Mucosa of rectum (tissue), 2 donors: Measurements from ENCODE around the gene AURKA.

Experiments
- H3K27ac ChIP-seq, 2 donors: one replicate each; pipeline ENCODE4 v1.7.0; 2013; ENCODE audit warnings: inconsistent platforms in 2 of 2, low read depth in 2 of 2, low read length in 2 of 2
- H3K27me3 ChIP-seq, 2 donors: one replicate each; pipeline ENCODE4 v1.7.0; 2013; ENCODE audit warnings: low read length in 2 of 2; ENCODE audit not compliant: control insufficient read depth in 2 of 2, insufficient read depth in 2 of 2
- H3K36me3 ChIP-seq, 2 donors: one replicate each; pipeline ENCODE4 v1.7.0; 2013; ENCODE audit warnings: low read length in 2 of 2; ENCODE audit not compliant: control insufficient read depth in 2 of 2, insufficient read depth in 2 of 2
- H3K4me1 ChIP-seq, 2 donors: one replicate each; pipeline ENCODE4 v1.7.0; 2013; ENCODE audit warnings: low read length in 2 of 2, mild to moderate bottlenecking in 1 of 2; ENCODE audit not compliant: control insufficient read depth in 2 of 2, insufficient read depth in 2 of 2
- H3K4me3 ChIP-seq, 2 donors: one replicate each; pipeline ENCODE4 v1.7.0; 2013; ENCODE audit warnings: low read length in 2 of 2
- H3K9ac ChIP-seq, 2 donors: one replicate each; pipeline ENCODE4 v1.7.0; 2013; ENCODE audit warnings: low read length in 2 of 2, low read depth in 1 of 2, mild to moderate bottlenecking in 1 of 2
- H3K9me3 ChIP-seq, 2 donors: one replicate each; pipeline ENCODE4 v1.7.0; 2013; ENCODE audit warnings: low read length in 2 of 2; ENCODE audit not compliant: control insufficient read depth in 2 of 2
- donor health status: healthy.
- donor health status: Normal muscosa, but diverticular disease.

AURKA gene

GRCh38 chr20:56430461-56430860, 38.4 kb upstream of the AURKA start:
- no peak overlapping the region for H3K4me3 ChIP-seq
- H3K36me3 ChIP-seq = no peaks in the 10 kb centered on the region
- H3K27me3 ChIP-seq = no peaks in the 10 kb centered on the region
- no peaks in the 10 kb centered on the region for H3K4me1 ChIP-seq
- no peak overlapping the region for H3K27ac ChIP-seq
- no peak overlapping the region for H3K9ac ChIP-seq
- H3K9me3 ChIP-seq = no peaks in the 10 kb centered on the region

- Histone ChIP-seq H3K4me3 (no peak overlapping the region), H3K9me3 (no peaks in the 10 kb centered on the region), H3K9ac (no peak overlapping the region), H3K27ac (no peak overlapping the region), H3K27me3 (no peaks in the 10 kb centered on the region), H3K4me1 (no peaks in the 10 kb centered on the region), H3K36me3 (no peaks in the 10 kb centered on the region)
Measured at GRCh38 chr20:56429941-56430340, 37.9 kb upstream of the AURKA start.

- no peak overlapping the region for H3K9ac ChIP-seq
- no peaks in the 10 kb centered on the region for H3K4me1 ChIP-seq
- no peak overlapping the region for H3K27ac ChIP-seq
- H3K4me3 ChIP-seq = no peak overlapping the region
- no peaks in the 10 kb centered on the region for H3K36me3 ChIP-seq
- H3K27me3 ChIP-seq = no peaks in the 10 kb centered on the region
- H3K9me3 ChIP-seq = no peaks in the 10 kb centered on the region
Measured at GRCh38 chr20:56429502-56429901, 37.5 kb upstream of the AURKA start.

GRCh38 chr20:56428881-56429280, 36.9 kb upstream of the AURKA start:
- no peaks in the 10 kb centered on the region for H3K36me3 ChIP-seq
- no peaks in the 10 kb centered on the region for H3K4me1 ChIP-seq
- no peaks in the 10 kb centered on the region for H3K27me3 ChIP-seq
- H3K4me3 ChIP-seq = no peak overlapping the region
- H3K27ac ChIP-seq = no peak overlapping the region
- no peak overlapping the region for H3K9ac ChIP-seq
- no peaks in the 10 kb centered on the region for H3K9me3 ChIP-seq

GRCh38 chr20:56428410-56428809, 36.4 kb upstream of the AURKA start:
- H3K36me3 ChIP-seq = no peaks in the 10 kb centered on the region
- no peak overlapping the region for H3K9ac ChIP-seq
- H3K4me3 ChIP-seq = no peak overlapping the region
- H3K27me3 ChIP-seq = no peaks in the 10 kb centered on the region
- H3K27ac ChIP-seq = no peak overlapping the region
- H3K4me1 ChIP-seq = no peaks in the 10 kb centered on the region
- H3K9me3 ChIP-seq = no peaks in the 10 kb centered on the region

GRCh38 chr20:56427797-56428196, 35.8 kb upstream of the AURKA start:
- Histone ChIP-seq H3K27ac (no peak overlapping the region), H3K9me3 (no peaks in the 10 kb centered on the region), H3K27me3 (no peaks in the 10 kb centered on the region), H3K4me3 (no peak overlapping the region), H3K36me3 (no peaks in the 10 kb centered on the region), H3K4me1 (no peaks in the 10 kb centered on the region), H3K9ac (no peak overlapping the region)

- no peak overlapping the region for H3K4me3 ChIP-seq
- no peaks in the 10 kb centered on the region for H3K36me3 ChIP-seq
- no peaks in the 10 kb centered on the region for H3K27me3 ChIP-seq
- H3K9me3 ChIP-seq = no peaks in the 10 kb centered on the region
- no peak overlapping the region for H3K9ac ChIP-seq
- H3K27ac ChIP-seq = no peak overlapping the region
- H3K4me1 ChIP-seq = no peaks in the 10 kb centered on the region
Measured at GRCh38 chr20:56426926-56427325, 34.9 kb upstream of the AURKA start.

GRCh38 chr20:56426026-56426425, 34.0 kb upstream of the AURKA start:
- H3K9ac ChIP-seq = no peak overlapping the region
- no peaks in the 10 kb centered on the region for H3K36me3 ChIP-seq
- H3K27me3 ChIP-seq = no peaks in the 10 kb centered on the region
- no peaks in the 10 kb centered on the region for H3K4me1 ChIP-seq
- no peaks in the 10 kb centered on the region for H3K9me3 ChIP-seq
- H3K4me3 ChIP-seq = no peak overlapping the region
- H3K27ac ChIP-seq = no peak overlapping the region

- Histone ChIP-seq H3K9me3 (no peaks in the 10 kb centered on the region), H3K9ac (no peak overlapping the region), H3K4me1 (no peaks in the 10 kb centered on the region), H3K27me3 (no peaks in the 10 kb centered on the region), H3K36me3 (no peaks in the 10 kb centered on the region), H3K4me3 (no peak overlapping the region), H3K27ac (no peak overlapping the region)
Measured at GRCh38 chr20:56424931-56425330, 32.9 kb upstream of the AURKA start.

GRCh38 chr20:56423886-56424285, 31.9 kb upstream of the AURKA start:
- no peaks in the 10 kb centered on the region for H3K4me1 ChIP-seq
- H3K9me3 ChIP-seq = no peaks in the 10 kb centered on the region
- H3K4me3 ChIP-seq = no peak overlapping the region
- no peaks in the 10 kb centered on the region for H3K36me3 ChIP-seq
- no peak overlapping the region for H3K27ac ChIP-seq
- H3K27me3 ChIP-seq = no peaks in the 10 kb centered on the region
- no peak overlapping the region for H3K9ac ChIP-seq

- H3K9me3 ChIP-seq = no peaks in the 10 kb centered on the region
- no peak overlapping the region for H3K9ac ChIP-seq
- no peaks in the 10 kb centered on the region for H3K27me3 ChIP-seq
- no peak overlapping the region for H3K4me3 ChIP-seq
- no peaks in the 10 kb centered on the region for H3K4me1 ChIP-seq
- peak overlapping the region in 1 of 2 donors; percentile 9 for H3K27ac ChIP-seq
- no peaks in the 10 kb centered on the region for H3K36me3 ChIP-seq
Measured at GRCh38 chr20:56423211-56423610, 31.2 kb upstream of the AURKA start.
